Psoas muscle (tissue), 8 donors: ENCODE measurements around the gene FBRSL1. TPM values are rescaled to one million over a fixed set of nuclear protein-coding genes. Genes with fewer than 3 reads are reported as not detected.

Experiments
- ATAC-seq, 4 donors: fragments of 200-7000 bp; cut with Tn5 transposase; one replicate each; pipeline ENCODE4 v1.9.1; 2020; ENCODE audit warnings: moderate library complexity in 3 of 4, mild to moderate bottlenecking in 2 of 4
- DNase-seq, 2 donors: peaks; one replicate each; pipeline ENCODE4 v3.0.0-alpha.2; 2020
- H3K27ac ChIP-seq: fragments of 200-600 bp; one replicate; pipeline ENCODE4 v1.8.0; 2022
- H3K27me3 ChIP-seq, 3 donors: fragments of 200-600 bp in 1 of 3; one replicate each; pipeline versions ENCODE4 v1.6.1 to v1.8.0; 2013 to 2022; ENCODE audit warnings: low read length in 2 of 3, mild to moderate bottlenecking in 2 of 3, moderate library complexity in 1 of 3; ENCODE audit not compliant: insufficient read depth in 3 of 3
- H3K36me3 ChIP-seq, 2 donors: fragments of 200-600 bp in 1 of 2; one replicate each; pipeline versions ENCODE4 v1.6.1 to v1.8.0; 2013 to 2022; ENCODE audit warnings: low read depth in 1 of 2, mild to moderate bottlenecking in 1 of 2, moderate library complexity in 1 of 2; ENCODE audit not compliant: insufficient read depth in 1 of 2
- H3K4me1 ChIP-seq: fragments of 200-600 bp; one replicate; pipeline ENCODE4 v1.8.0; 2022
- H3K4me3 ChIP-seq: fragments of 200-600 bp; one replicate; pipeline ENCODE4 v1.8.0; 2022; ENCODE audit warnings: mild to moderate bottlenecking
- H3K9me3 ChIP-seq: fragments of 200-600 bp; one replicate; pipeline ENCODE4 v1.8.0; 2022
- CTCF ChIP-seq: fragments of 200-600 bp; IDR thresholded peaks from one replicate; pipeline ENCODE4 v1.8.0; 2022; ENCODE audit warnings: antibody characterized with exemption
- WGBS, 3 donors: extraction: QIAGEN DNeasy Blood & Tissue Kit; methylation state at CpG; one replicate each; pipeline versions ENCODE4 v1.1.6 to v1.1.7; 2013; 5-methylcytosine and 5-hydroxymethylcytosine counted together
- intact Hi-C, 2 donors: fragments of 100-400 bp; cut with DNase I; formaldehyde crosslinking; loops; one replicate each; pipeline versions ENCODE4 v1.11.0 to v1.14.2; 2022
- polyA plus RNA-seq, 3 donors: library from polyadenylated mRNA; stranded (reverse); fragments of 200-250 nt; gene quantifications; one replicate each; pipeline ENCODE4 v1.2.3, GENCODE V29; 2013
- total RNA-seq, 4 donors: library from RNA; stranded (reverse); fragmentation: NEBNext Ultra II Directional in 2 of 4; extraction: Animal tissue kit (Norgen Biotek cat#: 25700) in 2 of 4; gene quantifications; one replicate each; pipeline versions ENCODE4 v1.2.1 to v1.2.4, GENCODE V29; 2021 to 2023
- donor health status: healthy with polysubstance abuse.
- donor health status: DM: no; HTN: no; CAD: no; lungs with moderate emphysema.
- donor health status: Bipolar disorder and iron deficiency.
- donor health status: healthy.
- donor health status: DM: yes; HTN: yes; CAD: no.
- donor health status: DM: no; HTN: no; CAD: no.
- donor health status: DM: no; HTN: no; CAD: no.
- donor health status: DM: yes; HTN: yes; CAD: no.

FBRSL1 gene
- total and polyA plus RNA-seq, 7 donors, result 23.0 to 54.5 (median 40.1) TPM

GRCh38 chr12:132560364-132560613 is 70.3 kb downstream of the FBRSL1 start:
- H3K27ac ChIP-seq, result no peak overlapping the region
- H3K4me3 ChIP-seq, result peak overlapping the region; percentile 66
- WGBS, 3 donors, result 0 to 1% (median 1%) methylated on average over 15 to 36 of the region's 36 CpGs
- ATAC-seq (peak in 2 of 4 donors; percentile 10 to 36), DNase-seq (no peak)
- H3K27me3 ChIP-seq, result no peaks in the 10 kb centered on the region
- no peaks in the 10 kb centered on the region for H3K36me3 ChIP-seq
- TF ChIP-seq CTCF, result no peak
- H3K4me1 ChIP-seq, result peaks cover 9% of the 10 kb centered on the region
- no peaks in the 10 kb centered on the region for H3K9me3 ChIP-seq
- intact Hi-C loops, result no loop called here

GRCh38 chr12:132560614-132561426 is 70.9 kb downstream of the FBRSL1 start:
- Histone ChIP-seq H3K27me3 (no peaks in the 10 kb centered on the region), H3K27ac (no peak overlapping the region), H3K4me1 (peaks cover 9% of the 10 kb centered on the region), H3K4me3 (peak overlapping the region; percentile 66), H3K9me3 (no peaks in the 10 kb centered on the region), H3K36me3 (no peaks in the 10 kb centered on the region)
- TF ChIP-seq CTCF, result peak; percentile 33
- intact Hi-C loops, result no loop called here
- 9 to 11% (median 11%) methylated on average over 44 to 49 of the region's 49 CpGs for WGBS, 3 donors
- ATAC-seq, result peak; percentile 2 to 37 (median 23)
- peak in 1 of 2 donors; percentile 74 for DNase-seq

Other genes starting within 250 kb of the FBRSL1 start
- not detected for gene GALNT9, start 160.6 kb upstream of the FBRSL1 start, total RNA-seq
- under 1 TPM; 0.01 to 0.21 (median 0.08) TPM for gene GALNT9, start 160.6 kb upstream of the FBRSL1 start, polyA plus RNA-seq
- under 1 TPM in 1 of 4 donors, not detected in 3; 0.32 TPM for gene LRCOL1, start 120.4 kb downstream of the FBRSL1 start, total RNA-seq
- gene LRCOL1, start 120.4 kb downstream of the FBRSL1 start, polyA plus RNA-seq, result under 1 TPM in 1 of 3 donors, not detected in 2; 0.13 TPM
- gene P2RX2, start 128.6 kb downstream of the FBRSL1 start, total RNA-seq, result not detected
- gene P2RX2, start 128.6 kb downstream of the FBRSL1 start, polyA plus RNA-seq, result under 1 TPM in 1 of 3 donors, not detected in 2; 0.01 TPM
- 10 to 100 TPM in 3 of 4 donors, 1 to 10 TPM in 1; 6.7 to 15.1 (median 11.7) TPM for gene POLE, start 197.2 kb downstream of the FBRSL1 start, total RNA-seq
- 1 to 10 TPM; 4.2 to 6.0 (median 5.4) TPM for gene POLE, start 197.2 kb downstream of the FBRSL1 start, polyA plus RNA-seq
- gene PXMP2, start 197.4 kb downstream of the FBRSL1 start, total RNA-seq, result 10 to 100 TPM; 13.1 to 36.8 (median 19.3) TPM
- 10 to 100 TPM; 22.4 to 28.7 (median 23.7) TPM for gene PXMP2, start 197.4 kb downstream of the FBRSL1 start, polyA plus RNA-seq
- gene PGAM5, start 220.7 kb downstream of the FBRSL1 start, total RNA-seq, result 10 to 100 TPM; 35.1 to 62.0 (median 47.6) TPM
- 10 to 100 TPM; 25.3 to 52.3 (median 44.6) TPM for gene PGAM5, start 220.7 kb downstream of the FBRSL1 start, polyA plus RNA-seq